Panc1 (cell line): ENCODE data around the gene SLC9A1. TPM values are rescaled to one million over a fixed set of nuclear protein-coding genes. Genes with fewer than 3 reads are reported as not detected.
A peak's percentile ranks its signal among the peaks of the same experiment; 100 is the strongest.

Experiments used
- ATAC-seq: fragments of 200-7000 bp; cut with Tn5 transposase; 2 replicates; pipeline ENCODE4 v1.9.1; 2020; ENCODE audit warnings: mild to moderate bottlenecking, moderate library complexity
- BruUV-seq: library from RNA; stranded (reverse); fragments of 400-500 nt; replicated peaks from 2 replicates; lab custom pipeline; 2021; lab: Mats Ljungman, UMichigan
- CTCF ChIA-PET: fragments of 300-600 bp; sonication (Branson Sonifier 250); formaldehyde crosslinking; loops from one replicate; lab custom pipeline; 2022; ENCODE audit warnings: antibody characterized with exemption; lab: Charles Lee
- POLR2A ChIA-PET: fragments of 300-600 bp; sonication (Branson Sonifier 250); formaldehyde crosslinking; loops from one replicate; lab custom pipeline; 2022; ENCODE audit warnings: antibody characterized with exemption; lab: Charles Lee
- DNase-seq: peaks from one replicate; pipeline ENCODE4 v3.0.0-alpha.2; 2010; ENCODE audit warnings: low read depth, low spot score
- H3K27ac ChIP-seq: 2 replicates; pipeline ENCODE4 v1.5.1; 2011; ENCODE audit warnings: mild to moderate bottlenecking, low read length, inconsistent platforms
- H3K27me3 ChIP-seq: fragments of 200-500 bp; sonication (Bioruptor generic); 2 replicates; pipeline ENCODE4 v1.6.0; 2014; ENCODE audit warnings: low read length, inconsistent platforms; ENCODE audit not compliant: control insufficient read depth, insufficient read depth
- H3K36me3 ChIP-seq: fragments of 200-500 bp; sonication (Bioruptor generic); 2 replicates; pipeline ENCODE4 v1.5.1; 2014; ENCODE audit warnings: inconsistent platforms, mild to moderate bottlenecking, low read length, moderate library complexity; ENCODE audit not compliant: control insufficient read depth, insufficient read depth
- H3K4me1 ChIP-seq: 2 replicates; pipeline ENCODE4 v1.5.1; 2011; ENCODE audit warnings: inconsistent platforms, mild to moderate bottlenecking, low read length, moderate library complexity; ENCODE audit not compliant: control insufficient read depth, insufficient read depth
- H3K4me3 ChIP-seq, 2 experiments: 2 replicates each; pipeline ENCODE4 v1.5.1; 2011 to 2012; ENCODE audit warnings: low read depth in 2 of 2, low read length in 2 of 2, mild to moderate bottlenecking in 2 of 2, inconsistent platforms in 1 of 2, moderate library complexity in 1 of 2
- H3K9me3 ChIP-seq: fragments of 200-500 bp; sonication (Bioruptor generic); 2 replicates; pipeline ENCODE4 v1.5.1; 2014; ENCODE audit warnings: low read depth, mild to moderate bottlenecking, inconsistent platforms, low read length, moderate library complexity; ENCODE audit not compliant: control insufficient read depth, insufficient read depth
- POLR2AphosphoS5 ChIP-seq: IDR thresholded peaks from 2 replicates; pipeline ENCODE4 v1.6.1; 2012; ENCODE audit warnings: mild to moderate bottlenecking, low read depth, low read length, moderate library complexity
- REST ChIP-seq, 2 experiments: IDR thresholded peaks; 2 replicates each; pipeline ENCODE4 v1.6.1; 2011 to 2012; ENCODE audit warnings: low read depth in 2 of 2, control low read depth in 1 of 2, low read length in 1 of 2, mild to moderate bottlenecking in 1 of 2, moderate library complexity in 1 of 2; ENCODE audit not compliant: insufficient read depth in 1 of 2
- SIN3A ChIP-seq: IDR thresholded peaks from 2 replicates; pipeline ENCODE4 v1.6.1; 2012; ENCODE audit warnings: low read depth, mild to moderate bottlenecking, low read length, moderate library complexity, borderline replicate concordance; ENCODE audit not compliant: insufficient read depth
- TCF7L2 ChIP-seq: IDR thresholded peaks from 2 replicates; pipeline ENCODE4 v1.6.1; 2011; ENCODE audit warnings: mild to moderate bottlenecking, low read depth, low read length, inconsistent platforms
- in situ Hi-C: cut with HindIII; loops from 2 replicates; pipeline ENCODE4 v1.10.0; 2016; ENCODE audit warnings: low sequenced_read_pairs, low pct_unique_long_range_greater_than_20kb
- intact Hi-C: fragments of 100-400 bp; cut with micrococcal nuclease; formaldehyde crosslinking; loops from one replicate; pipeline ENCODE4 v1.10.0; 2022; ENCODE audit not compliant: unreplicated experiment
- total RNA-seq: library from RNA; stranded (reverse); gene quantifications from one replicate; pipeline ENCODE4 v1.2.1, GENCODE V29; 2021; ENCODE audit not compliant: unreplicated experiment
- TF ChIP-seq, protein P1 (sequence below): fragments of 450-650 bp; IDR thresholded peaks from 2 replicates; pipeline ENCODE4 v1.5.1; 2017; ENCODE audit warnings: mild to moderate bottlenecking

SLC9A1 gene
- total RNA-seq, 1 experiment from 2014 or later, result 31.3 TPM

DNA sequence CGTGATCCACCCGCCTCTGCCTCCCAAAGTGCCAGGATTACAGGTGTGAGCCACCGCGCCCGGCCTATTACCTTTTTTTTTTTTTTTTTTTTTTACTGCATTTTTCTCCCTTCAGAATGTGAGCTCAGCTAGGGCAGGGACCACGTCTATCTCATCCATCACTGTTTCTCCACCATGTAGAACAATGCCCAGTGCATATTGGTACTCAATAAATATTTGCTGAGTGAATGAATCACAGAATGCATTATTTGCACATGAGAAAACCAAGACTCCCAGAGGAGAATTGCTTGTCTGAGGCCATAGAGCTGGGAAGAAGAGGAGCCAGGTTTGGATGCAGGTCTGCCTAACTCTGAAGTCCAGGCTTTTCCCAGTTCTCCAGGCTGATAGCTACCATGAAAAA is 8.2 kb upstream of the SLC9A1 start:
- Histone ChIP-seq H3K27ac (no peak overlapping the region), H3K9me3 (no peaks in the 10 kb centered on the region), H3K4me1 (peaks cover 4% of the 10 kb centered on the region; the same call in 1 of the 2 replicates), H3K27me3 (no peaks in the 10 kb centered on the region), H3K4me3 (no peak overlapping the region), H3K36me3 (no peaks in the 10 kb centered on the region)
- in situ Hi-C loops (no loop called here), intact Hi-C loops (no loop called here)
- BruUV-seq, result no TSS peak
- ChIA-PET POLR2A (interaction anchor here (0.6 to 0.7 kb wide), 5 partner anchors 8 to 1800 kb away, joined by 3 to 18 read pairs (median 12); partner anchors contain the start of gene SLC9A1), CTCF (interaction anchor here (0.5 to 0.8 kb wide), 2 partner anchors 9 to 61 kb away, joined by 5 to 10 read pairs; no protein-coding TSS in a partner anchor)
- ATAC-seq (peak; percentile 89), DNase-seq (peak; percentile 71)
- TF ChIP-seq SIN3A (no peak), REST (IDR thresholded peaks at IDR 0.05; ENCODE audit: insufficient read depth in 1 of 2, low read depth in 2 of 2, low read length in 1 of 2) (no peak), TCF7L2 (no peak), POLR2AphosphoS5 (no peak)
- TF ChIP-seq, protein P1, sequence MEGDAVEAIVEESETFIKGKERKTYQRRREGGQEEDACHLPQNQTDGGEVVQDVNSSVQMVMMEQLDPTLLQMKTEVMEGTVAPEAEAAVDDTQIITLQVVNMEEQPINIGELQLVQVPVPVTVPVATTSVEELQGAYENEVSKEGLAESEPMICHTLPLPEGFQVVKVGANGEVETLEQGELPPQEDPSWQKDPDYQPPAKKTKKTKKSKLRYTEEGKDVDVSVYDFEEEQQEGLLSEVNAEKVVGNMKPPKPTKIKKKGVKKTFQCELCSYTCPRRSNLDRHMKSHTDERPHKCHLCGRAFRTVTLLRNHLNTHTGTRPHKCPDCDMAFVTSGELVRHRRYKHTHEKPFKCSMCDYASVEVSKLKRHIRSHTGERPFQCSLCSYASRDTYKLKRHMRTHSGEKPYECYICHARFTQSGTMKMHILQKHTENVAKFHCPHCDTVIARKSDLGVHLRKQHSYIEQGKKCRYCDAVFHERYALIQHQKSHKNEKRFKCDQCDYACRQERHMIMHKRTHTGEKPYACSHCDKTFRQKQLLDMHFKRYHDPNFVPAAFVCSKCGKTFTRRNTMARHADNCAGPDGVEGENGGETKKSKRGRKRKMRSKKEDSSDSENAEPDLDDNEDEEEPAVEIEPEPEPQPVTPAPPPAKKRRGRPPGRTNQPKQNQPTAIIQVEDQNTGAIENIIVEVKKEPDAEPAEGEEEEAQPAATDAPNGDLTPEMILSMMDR, result no peak

GRCh38 chr1:27162090-27162489 is 7.2 kb upstream of the SLC9A1 start:
- H3K4me1 ChIP-seq, result peaks cover 4% of the 10 kb centered on the region; the same call in 1 of the 2 replicates
- CTCF ChIA-PET, result interaction anchor here (0.6 kb wide), 1 partner anchor 25 kb away, joined by 5 read pairs; no protein-coding TSS in a partner anchor

More at GRCh38 chr1:27162090-27162489, 7.2 kb upstream of the SLC9A1 start:
- intact Hi-C loops, result no loop called here
- in situ Hi-C loops, result no loop called here
- DNase-seq (no peak), ATAC-seq (no peak)
- TF ChIP-seq REST (IDR thresholded peaks at IDR 0.05; ENCODE audit: insufficient read depth in 1 of 2, low read depth in 2 of 2, low read length in 1 of 2) (no peak), TCF7L2 (no peak), SIN3A (no peak), POLR2AphosphoS5 (no peak)
- TF ChIP-seq, protein P1, result no peak
- Histone ChIP-seq H3K27me3 (no peaks in the 10 kb centered on the region), H3K36me3 (no peaks in the 10 kb centered on the region), H3K9me3 (no peaks in the 10 kb centered on the region), H3K27ac (no peak overlapping the region), H3K4me3 (no peak overlapping the region)
- BruUV-seq, result no TSS peak
- POLR2A ChIA-PET, result interaction anchor here (0.6 kb wide), 1 partner anchor 31 kb away, joined by 5 read pairs; no protein-coding TSS in a partner anchor
